Vagina (tissue), 2 donors: ENCODE results near the gene THRA.

Experiments used
- POLR2A ChIP-seq, 2 donors: fragments of 450-650 bp; IDR thresholded peaks; one replicate each; pipeline ENCODE4 v1.6.1; 2017; ENCODE audit warnings: antibody characterized with exemption in 2 of 2, mild to moderate bottlenecking in 2 of 2, moderate library complexity in 2 of 2
- POLR2AphosphoS5 ChIP-seq, 2 donors: sonication (generic); formaldehyde crosslinking; IDR thresholded peaks; one replicate each; pipeline ENCODE4 v1.9.0; 2017; ENCODE audit warnings: antibody characterized with exemption in 2 of 2, mild to moderate bottlenecking in 2 of 2, low read depth in 1 of 2; ENCODE audit not compliant: insufficient read depth in 1 of 2
- TF ChIP-seq, protein P1 (sequence below), 3 experiments: fragments of 450-650 bp in 2 of 3; fragments of 200-600 bp in 1 of 3; sonication (generic) in 1 of 3; IDR thresholded peaks; one replicate each; pipeline ENCODE4 v1.5.1; 2017 to 2019; ENCODE audit warnings: antibody characterized with exemption in 3 of 3, mild to moderate bottlenecking in 2 of 3, moderate library complexity in 2 of 3

DNA sequence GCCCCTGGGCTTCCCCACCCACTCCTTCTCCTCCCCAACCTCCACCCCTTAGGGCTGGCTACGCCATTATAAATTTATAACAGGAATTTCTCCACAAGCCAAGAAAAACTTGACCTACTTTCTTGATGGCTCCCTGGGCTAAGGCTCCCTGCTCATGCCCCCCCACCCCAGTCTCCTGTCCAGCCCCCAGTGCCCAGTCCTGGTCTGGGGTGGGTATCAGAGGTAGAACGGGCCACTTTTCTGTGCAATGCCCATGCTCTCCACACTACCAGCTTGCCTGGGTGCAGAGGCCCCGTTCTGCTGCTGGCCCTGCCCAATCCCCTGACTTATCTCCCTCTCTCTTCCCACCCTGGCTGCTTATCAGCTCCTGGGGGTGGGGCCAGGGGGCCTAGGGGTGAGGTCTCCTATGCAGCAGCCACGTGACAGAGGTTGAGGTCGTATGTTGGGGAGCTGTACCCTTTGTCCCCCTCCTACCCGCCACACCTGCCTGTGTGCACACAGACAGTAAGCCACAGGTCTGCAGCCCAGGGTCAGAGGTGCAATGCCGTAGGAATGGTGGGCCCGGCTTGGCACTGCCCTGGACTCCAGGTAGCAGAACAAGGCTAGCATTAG, 10.1 kb downstream of the THRA start:
- TF ChIP-seq, protein P1, sequence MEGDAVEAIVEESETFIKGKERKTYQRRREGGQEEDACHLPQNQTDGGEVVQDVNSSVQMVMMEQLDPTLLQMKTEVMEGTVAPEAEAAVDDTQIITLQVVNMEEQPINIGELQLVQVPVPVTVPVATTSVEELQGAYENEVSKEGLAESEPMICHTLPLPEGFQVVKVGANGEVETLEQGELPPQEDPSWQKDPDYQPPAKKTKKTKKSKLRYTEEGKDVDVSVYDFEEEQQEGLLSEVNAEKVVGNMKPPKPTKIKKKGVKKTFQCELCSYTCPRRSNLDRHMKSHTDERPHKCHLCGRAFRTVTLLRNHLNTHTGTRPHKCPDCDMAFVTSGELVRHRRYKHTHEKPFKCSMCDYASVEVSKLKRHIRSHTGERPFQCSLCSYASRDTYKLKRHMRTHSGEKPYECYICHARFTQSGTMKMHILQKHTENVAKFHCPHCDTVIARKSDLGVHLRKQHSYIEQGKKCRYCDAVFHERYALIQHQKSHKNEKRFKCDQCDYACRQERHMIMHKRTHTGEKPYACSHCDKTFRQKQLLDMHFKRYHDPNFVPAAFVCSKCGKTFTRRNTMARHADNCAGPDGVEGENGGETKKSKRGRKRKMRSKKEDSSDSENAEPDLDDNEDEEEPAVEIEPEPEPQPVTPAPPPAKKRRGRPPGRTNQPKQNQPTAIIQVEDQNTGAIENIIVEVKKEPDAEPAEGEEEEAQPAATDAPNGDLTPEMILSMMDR (IDR thresholded peaks at IDR 0.05): no peak
- TF ChIP-seq POLR2A (IDR thresholded peaks at IDR 0.05): no peak
- TF ChIP-seq POLR2AphosphoS5 (IDR thresholded peaks at IDR 0.05; ENCODE audit: insufficient read depth in 1 of 2, low read depth in 1 of 2): no peak
